Transverse colon (tissue), 4 donors: Measurements from ENCODE around the gene CCDC60. TPM values are rescaled to one million over a fixed set of nuclear protein-coding genes. Genes with fewer than 3 reads are reported as not detected.

Experiments
- DNase-seq: peaks from one replicate; pipeline ENCODE4 v3.0.0-alpha.2; 2019
- H3K27ac ChIP-seq, 4 donors: fragments of 200-600 bp; sonication (generic); 2 replicates each; pipeline ENCODE4 v1.5.1; 2016 to 2018; ENCODE audit warnings: inconsistent platforms in 4 of 4
- H3K27me3 ChIP-seq: fragments of 200-600 bp; sonication (generic); 2 replicates; pipeline ENCODE4 v1.5.1; 2017; ENCODE audit warnings: inconsistent platforms
- H3K36me3 ChIP-seq, 4 donors: fragments of 200-600 bp; sonication (generic); 2 replicates each; pipeline ENCODE4 v1.5.1; 2017 to 2019; ENCODE audit warnings: inconsistent platforms in 4 of 4
- H3K4me1 ChIP-seq, 4 donors: fragments of 200-600 bp; sonication (generic); 2 replicates each; pipeline ENCODE4 v1.5.1; 2017 to 2020; ENCODE audit warnings: inconsistent platforms in 4 of 4
- H3K4me3 ChIP-seq, 4 donors: fragments of 200-600 bp; sonication (generic); 1 replicate in 1 of 4; 2 replicates in 3 of 4; pipeline versions ENCODE4 v1.5.1 to v1.6.1; 2017 to 2019; ENCODE audit warnings: inconsistent platforms in 4 of 4
- H3K9me3 ChIP-seq, 2 donors: fragments of 200-600 bp; sonication (generic); 2 replicates each; pipeline ENCODE4 v1.5.1; 2017 to 2019; ENCODE audit warnings: inconsistent platforms in 2 of 2
- EP300 ChIP-seq: sonication (generic); formaldehyde crosslinking; IDR thresholded peaks from one replicate; pipeline ENCODE4 v1.6.1; 2017; ENCODE audit warnings: antibody characterized with exemption, low read depth
- POLR2A ChIP-seq: fragments of 450-650 bp; IDR thresholded peaks from one replicate; pipeline ENCODE4 v1.6.1; 2016; ENCODE audit warnings: antibody characterized with exemption, mild to moderate bottlenecking, moderate library complexity
- POLR2AphosphoS5 ChIP-seq, 3 donors: sonication (generic); formaldehyde crosslinking; IDR thresholded peaks; one replicate each; pipeline ENCODE4 v1.6.1; 2016; ENCODE audit warnings: antibody characterized with exemption in 3 of 3
- WGBS, 2 donors: methylation state at CpG; one replicate each; pipeline ENCODE4 v1.1.5; 2018; ENCODE audit warnings: low coverage in 1 of 2; 5-methylcytosine and 5-hydroxymethylcytosine counted together
- in situ Hi-C, 4 donors: fragments of 200-750 bp; cut with MboI; loops; one replicate each; pipeline versions ENCODE4 v1.15.0 to v1.15.1; 2017; ENCODE audit warnings: low sequenced_read_pairs in 3 of 4, low pct_ligation_motif_present in 1 of 4, low pct_unique_long_range_greater_than_20kb in 1 of 4
- intact Hi-C: fragments of 100-400 bp; cut with DNase I; formaldehyde crosslinking; loops from one replicate; pipeline ENCODE4 v1.15.1; 2023; ENCODE audit warnings: low total_unique reads
- total RNA-seq, 4 donors: library from RNA; depleted of rRNA; stranded (reverse); fragments of >200 nt; gene quantifications; one replicate each; pipeline ENCODE4 v1.1.0, GENCODE V29; 2016
- TF ChIP-seq, protein P1 (sequence below), 5 experiments: fragments of 200-600 bp in 3 of 5; fragments of 450-650 bp in 2 of 5; sonication (generic) in 3 of 5; IDR thresholded peaks; 1 replicate in 2 of 5; 2 replicates in 3 of 5; pipeline ENCODE4 v1.5.1; 2016 to 2017; ENCODE audit warnings: antibody characterized with exemption in 5 of 5, inconsistent platforms in 3 of 5, mild to moderate bottlenecking in 2 of 5, moderate library complexity in 1 of 5

Gene CCDC60
- total RNA-seq, 4 donors from 2014 or later = 0.68 to 2.6 (median 2.4) TPM; not detected in 1

- DNase-seq = no peak
- 20% methylated on average over 1 of the region's 1 CpG; no CpG with 5 or more reads in 1 of the 2 donors for WGBS, 2 donors
- Histone ChIP-seq H3K9me3 (no peaks in the 10 kb centered on the region), H3K27me3 (peaks cover 3% of the 10 kb centered on the region), H3K27ac (no peak overlapping the region), H3K4me3 (no peak overlapping the region), H3K4me1 (no peaks in the 10 kb centered on the region), H3K36me3 (no peaks in the 10 kb centered on the region)
- in situ Hi-C loops = loop anchor here in 2 of 4 donors (25.0 kb wide), 2 partner anchors 435 to 560 kb away; partner anchors contain the start of gene SRRM4 (in 1 of the 2)
- TF ChIP-seq POLR2AphosphoS5 (IDR thresholded peaks at IDR 0.05) = no peak
- no peak for TF ChIP-seq POLR2A
- TF ChIP-seq EP300 = no peak
- TF ChIP-seq, protein P1, sequence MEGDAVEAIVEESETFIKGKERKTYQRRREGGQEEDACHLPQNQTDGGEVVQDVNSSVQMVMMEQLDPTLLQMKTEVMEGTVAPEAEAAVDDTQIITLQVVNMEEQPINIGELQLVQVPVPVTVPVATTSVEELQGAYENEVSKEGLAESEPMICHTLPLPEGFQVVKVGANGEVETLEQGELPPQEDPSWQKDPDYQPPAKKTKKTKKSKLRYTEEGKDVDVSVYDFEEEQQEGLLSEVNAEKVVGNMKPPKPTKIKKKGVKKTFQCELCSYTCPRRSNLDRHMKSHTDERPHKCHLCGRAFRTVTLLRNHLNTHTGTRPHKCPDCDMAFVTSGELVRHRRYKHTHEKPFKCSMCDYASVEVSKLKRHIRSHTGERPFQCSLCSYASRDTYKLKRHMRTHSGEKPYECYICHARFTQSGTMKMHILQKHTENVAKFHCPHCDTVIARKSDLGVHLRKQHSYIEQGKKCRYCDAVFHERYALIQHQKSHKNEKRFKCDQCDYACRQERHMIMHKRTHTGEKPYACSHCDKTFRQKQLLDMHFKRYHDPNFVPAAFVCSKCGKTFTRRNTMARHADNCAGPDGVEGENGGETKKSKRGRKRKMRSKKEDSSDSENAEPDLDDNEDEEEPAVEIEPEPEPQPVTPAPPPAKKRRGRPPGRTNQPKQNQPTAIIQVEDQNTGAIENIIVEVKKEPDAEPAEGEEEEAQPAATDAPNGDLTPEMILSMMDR (IDR thresholded peaks at IDR 0.05) = no peak
- intact Hi-C loops = loop anchor here (10.0 kb wide), 2 partner anchors 432 to 562 kb away; partner anchors contain the start of gene SRRM4
Observed at GRCh38 chr12:119547001-119547400, 212.5 kb downstream of the CCDC60 start.

- H3K4me3 ChIP-seq = no peak overlapping the region
- DNase-seq = no peak
- in situ Hi-C loops (no loop called here), intact Hi-C loops (no loop called here)
- H3K9me3 ChIP-seq = no peaks in the 10 kb centered on the region
- WGBS, 2 donors = 15 to 22% methylated on average over 1 of the region's 1 CpG
- no peaks in the 10 kb centered on the region for H3K4me1 ChIP-seq
- TF ChIP-seq, protein P1 (IDR thresholded peaks at IDR 0.05) = no peak
- TF ChIP-seq EP300 (no peak), POLR2AphosphoS5 (IDR thresholded peaks at IDR 0.05) (no peak), POLR2A (no peak)
- no peak overlapping the region for H3K27ac ChIP-seq
- H3K27me3 ChIP-seq = no peaks in the 10 kb centered on the region
- H3K36me3 ChIP-seq = no peaks in the 10 kb centered on the region
Observed at GRCh38 chr12:119556854-119557253, 222.3 kb downstream of the CCDC60 start.

DNA sequence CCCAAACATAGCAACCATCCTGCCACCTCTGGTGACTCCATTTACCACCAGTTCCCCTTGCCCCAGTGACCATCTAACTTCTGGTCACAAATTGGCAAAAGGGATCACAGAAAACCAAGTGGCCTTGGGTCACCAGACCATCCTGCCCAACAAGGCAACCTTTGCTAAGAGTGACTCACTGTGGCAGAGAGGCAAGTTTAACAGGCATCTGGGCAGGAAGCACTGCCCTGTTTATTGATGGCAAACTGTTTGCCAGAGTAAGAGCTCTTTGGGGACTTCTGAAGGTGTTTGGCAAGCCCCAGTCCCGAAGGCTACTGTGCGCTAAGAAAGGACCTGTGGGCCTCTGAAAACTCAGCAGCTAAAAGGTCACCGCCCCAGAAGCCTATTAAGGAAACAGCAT lies 230.9 kb downstream of the CCDC60 start:
- H3K27ac ChIP-seq = no peak overlapping the region
- no peaks in the 10 kb centered on the region for H3K4me1 ChIP-seq
- no peaks in the 10 kb centered on the region for H3K36me3 ChIP-seq
- no peaks in the 10 kb centered on the region for H3K9me3 ChIP-seq
- in situ Hi-C loops = no loop called here
- DNase-seq = no peak
- no peak for TF ChIP-seq POLR2A
- TF ChIP-seq, protein P1 (IDR thresholded peaks at IDR 0.05) = no peak
- TF ChIP-seq EP300 = no peak
- TF ChIP-seq POLR2AphosphoS5 (IDR thresholded peaks at IDR 0.05) = no peak
- no peak overlapping the region for H3K4me3 ChIP-seq
- no peaks in the 10 kb centered on the region for H3K27me3 ChIP-seq
- WGBS, 2 donors = 95 to 100% methylated on average over 1 to 3 of the region's 3 CpGs
- intact Hi-C loops = no loop called here

- intact Hi-C loops (no loop called here), in situ Hi-C loops (no loop called here)
- no peak overlapping the region for H3K27ac ChIP-seq
- H3K9me3 ChIP-seq = no peaks in the 10 kb centered on the region
- 71 to 85% methylated on average over 5 to 6 of the region's 6 CpGs for WGBS, 2 donors
- TF ChIP-seq EP300 (no peak), POLR2A (no peak)
- TF ChIP-seq, protein P1 (IDR thresholded peaks at IDR 0.05) = no peak
- no peak overlapping the region for H3K4me3 ChIP-seq
- DNase-seq = no peak
- H3K36me3 ChIP-seq = no peaks in the 10 kb centered on the region
- no peaks in the 10 kb centered on the region for H3K4me1 ChIP-seq
- no peaks in the 10 kb centered on the region for H3K27me3 ChIP-seq
Observed at GRCh38 chr12:119570771-119571170, 236.2 kb downstream of the CCDC60 start.
